ENCODE data around the gene LCNL1. TPM values are rescaled to one million over a fixed set of nuclear protein-coding genes. Genes with fewer than 3 reads are reported as not detected.

LCNL1 gene
- total and polyA plus RNA-seq, 2 of the 13 experiments (the other 11 are each of a cell fraction or from before 2014, with no cell fraction given): not detected

DNA sequence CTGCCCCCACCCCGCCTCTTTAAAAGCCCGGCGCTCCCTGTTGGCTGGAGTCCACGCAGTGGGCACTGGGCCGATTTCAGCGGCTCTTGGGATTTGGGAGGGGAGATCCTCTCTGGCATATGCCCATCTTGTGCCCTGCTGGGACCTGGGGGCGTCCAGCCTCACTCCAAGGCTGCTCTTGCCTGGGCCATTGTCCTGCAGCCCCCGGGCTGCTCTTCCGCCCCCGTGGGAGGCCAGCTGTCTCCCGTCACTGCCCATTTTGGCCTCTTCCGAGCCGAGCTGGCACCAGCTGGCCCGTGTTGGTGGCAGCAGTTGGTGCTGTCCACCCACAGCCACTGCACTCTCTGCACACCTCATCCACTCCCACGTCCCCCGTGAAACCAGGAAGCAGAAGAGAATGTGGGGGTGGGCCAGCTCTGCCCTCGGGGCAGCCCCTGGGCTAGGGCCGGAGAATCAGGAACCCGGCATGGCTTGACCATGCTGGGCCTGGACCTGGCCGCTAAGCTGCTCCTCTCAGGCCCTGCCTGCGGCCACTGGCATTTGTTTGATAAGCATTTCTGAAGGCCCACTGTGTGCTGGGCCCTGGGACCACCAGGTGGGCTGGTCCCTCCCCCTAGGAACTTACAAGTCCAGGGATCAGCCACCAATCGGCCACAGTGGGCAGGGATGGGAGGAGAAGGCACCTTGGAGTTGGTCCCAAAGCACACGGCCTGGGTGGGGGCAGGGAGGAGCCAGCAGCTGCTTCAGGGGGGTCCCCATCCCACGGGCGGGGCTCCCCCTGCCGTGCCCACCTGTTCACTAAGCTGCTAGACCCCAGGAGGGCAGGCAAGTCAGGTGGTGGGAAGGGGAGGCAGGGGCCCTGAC lies 35.5 kb upstream of the LCNL1 start (continued):
- TF ChIP-seq ZNF776 (CRISPR knock-in tag; IDR thresholded peaks at IDR 0.05) (0 out of 2 replicates have a peak, but pooled peaks have one; percentile 46), ZNF569 (CRISPR knock-in tag; IDR thresholded peaks at IDR 0.05; ENCODE audit: borderline replicate concordance) (no peak), ZNF777 (CRISPR knock-in tag; IDR thresholded peaks at IDR 0.05) (no peak), KDM2A (CRISPR knock-in tag; IDR thresholded peaks at IDR 0.05; ENCODE audit: borderline replicate concordance, low read depth) (0 out of 2 replicates have a peak, but pooled peaks have one; percentile 3), PRMT3 (CRISPR knock-in tag; IDR thresholded peaks at IDR 0.05; ENCODE audit: borderline replicate concordance, low read depth) (no peak), ZNF121 (CRISPR knock-in tag; IDR thresholded peaks at IDR 0.05) (no peak), CBX2 (IDR thresholded peaks at IDR 0.05; ENCODE audit: low read depth, low read length) (no peak), CBX2 (CRISPR knock-in tag; IDR thresholded peaks at IDR 0.05; ENCODE audit: low read depth) (no peak), KLF15 (CRISPR knock-in tag; IDR thresholded peaks at IDR 0.05; ENCODE audit: borderline replicate concordance) (no peak), HNRNPL (IDR thresholded peaks at IDR 0.05; ENCODE audit: low read depth, low read length) (peak; percentile 74; the same call in 1 of the 2 replicates), POLR2G (IDR thresholded peaks at IDR 0.05; ENCODE audit: low read depth, low read length) (no peak), SMARCC2 (IDR thresholded peaks at IDR 0.05) (no peak), U2AF1 (optimal IDR thresholded peaks at IDR 0.05; ENCODE audit: low read depth, low read length) (no peak)
- TF ChIP-seq, protein P1, sequence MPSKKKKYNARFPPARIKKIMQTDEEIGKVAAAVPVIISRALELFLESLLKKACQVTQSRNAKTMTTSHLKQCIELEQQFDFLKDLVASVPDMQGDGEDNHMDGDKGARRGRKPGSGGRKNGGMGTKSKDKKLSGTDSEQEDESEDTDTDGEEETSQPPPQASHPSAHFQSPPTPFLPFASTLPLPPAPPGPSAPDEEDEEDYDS (CRISPR knock-in tag; IDR thresholded peaks at IDR 0.05): no peak
- TF ChIP-seq, protein P2, sequence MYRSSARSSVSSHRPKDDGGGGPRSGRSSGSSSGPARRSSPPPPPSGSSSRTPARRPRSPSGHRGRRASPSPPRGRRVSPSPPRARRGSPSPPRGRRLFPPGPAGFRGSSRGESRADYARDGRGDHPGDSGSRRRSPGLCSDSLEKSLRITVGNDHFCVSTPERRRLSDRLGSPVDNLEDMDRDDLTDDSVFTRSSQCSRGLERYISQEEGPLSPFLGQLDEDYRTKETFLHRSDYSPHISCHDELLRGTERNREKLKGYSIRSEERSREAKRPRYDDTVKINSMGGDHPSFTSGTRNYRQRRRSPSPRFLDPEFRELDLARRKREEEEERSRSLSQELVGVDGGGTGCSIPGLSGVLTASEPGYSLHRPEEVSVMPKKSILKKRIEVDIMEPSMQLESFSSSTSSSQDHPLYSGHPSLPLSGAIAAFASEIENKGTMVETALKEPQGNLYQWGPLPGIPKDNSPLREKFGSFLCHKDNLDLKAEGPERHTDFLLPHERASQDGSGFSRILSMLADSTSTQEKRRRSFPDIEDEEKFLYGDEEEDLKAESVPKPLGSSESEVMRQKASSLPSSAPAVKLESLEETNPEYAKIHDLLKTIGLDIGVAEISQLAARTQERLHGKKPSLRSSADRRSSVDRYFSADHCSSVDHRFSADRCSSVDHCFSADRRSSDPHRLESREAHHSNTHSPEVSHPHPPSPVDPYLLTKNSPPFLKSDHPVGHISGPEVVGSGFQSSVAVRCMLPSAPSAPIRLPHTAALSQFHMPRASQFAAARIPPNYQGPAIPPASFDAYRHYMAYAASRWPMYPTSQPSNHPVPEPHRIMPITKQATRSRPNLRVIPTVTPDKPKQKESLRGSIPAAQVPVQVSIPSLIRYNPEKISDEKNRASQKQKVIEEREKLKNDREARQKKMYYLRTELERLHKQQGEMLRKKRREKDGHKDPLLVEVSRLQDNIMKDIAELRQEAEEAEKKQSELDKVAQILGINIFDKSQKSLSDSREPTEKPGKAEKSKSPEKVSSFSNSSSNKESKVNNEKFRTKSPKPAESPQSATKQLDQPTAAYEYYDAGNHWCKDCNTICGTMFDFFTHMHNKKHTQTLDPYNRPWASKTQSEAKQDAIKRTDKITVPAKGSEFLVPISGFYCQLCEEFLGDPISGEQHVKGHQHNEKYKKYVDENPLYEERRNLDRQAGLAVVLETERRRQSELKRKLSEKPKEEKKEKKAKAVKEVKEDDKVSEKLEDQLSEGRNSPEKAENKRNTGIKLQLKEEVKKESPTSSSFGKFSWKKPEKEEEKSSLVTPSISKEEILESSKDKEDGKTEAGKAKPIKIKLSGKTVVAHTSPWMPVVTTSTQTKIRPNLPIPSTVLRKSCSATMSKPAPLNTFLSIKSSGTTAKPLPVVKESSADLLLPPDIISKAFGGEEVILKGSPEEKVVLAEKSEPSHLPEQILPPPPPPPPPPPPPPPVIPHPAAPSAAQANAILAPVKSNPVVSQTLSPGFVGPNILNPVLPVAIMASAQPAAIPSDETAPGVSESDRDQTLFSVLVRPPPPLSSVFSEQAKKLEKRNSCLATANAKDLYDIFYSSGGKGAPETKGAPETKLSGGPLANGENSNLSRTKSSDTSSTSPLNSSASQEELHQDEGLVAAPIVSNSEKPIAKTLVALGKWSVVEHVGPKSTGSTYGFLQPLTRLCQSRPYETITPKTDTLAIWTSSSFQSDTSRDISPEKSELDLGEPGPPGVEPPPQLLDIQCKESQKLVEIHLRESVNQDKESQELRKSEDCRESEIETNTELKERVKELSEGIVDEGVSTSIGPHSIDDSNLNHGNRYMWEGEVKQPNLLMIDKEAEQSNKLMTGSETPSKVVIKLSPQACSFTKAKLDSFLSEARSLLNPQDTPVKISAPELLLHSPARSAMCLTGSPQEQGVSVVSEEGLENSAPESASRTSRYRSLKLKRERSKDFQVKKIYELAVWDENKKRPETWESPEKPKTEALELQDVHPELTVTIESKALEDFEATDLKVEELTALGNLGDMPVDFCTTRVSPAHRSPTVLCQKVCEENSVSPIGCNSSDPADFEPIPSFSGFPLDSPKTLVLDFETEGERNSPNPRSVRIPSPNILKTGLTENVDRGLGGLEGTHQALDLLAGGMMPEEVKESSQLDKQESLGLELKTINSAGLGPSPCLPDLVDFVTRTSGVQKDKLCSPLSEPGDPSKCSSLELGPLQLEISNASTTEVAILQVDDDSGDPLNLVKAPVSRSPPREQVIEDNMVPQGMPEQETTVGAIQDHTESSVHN (CRISPR knock-in tag; IDR thresholded peaks at IDR 0.05): no peak
- TF ChIP-seq, protein P3, sequence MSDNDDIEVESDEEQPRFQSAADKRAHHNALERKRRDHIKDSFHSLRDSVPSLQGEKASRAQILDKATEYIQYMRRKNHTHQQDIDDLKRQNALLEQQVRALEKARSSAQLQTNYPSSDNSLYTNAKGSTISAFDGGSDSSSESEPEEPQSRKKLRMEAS (IDR thresholded peaks at IDR 0.05): no peak
